HG03039 (cell line): ENCODE results near the gene CREBBP.

Source experiments
- ATAC-seq: cut with Tn5 transposase; IDR thresholded peaks from one replicate; pipeline ENCODE4 v1.9.1; 2021; ENCODE audit warnings: mild to moderate bottlenecking, moderate library complexity; ENCODE audit not compliant: unreplicated experiment

CREBBP gene

GRCh38 chr16:3675601-3676130 lies 204.8 kb downstream of the CREBBP start:
- ATAC-seq, result no peak
